Dermis blood vessel endothelial cell (primary cell): ENCODE measurements around the gene TTLL12. TPM values are rescaled to one million over a fixed set of nuclear protein-coding genes. Genes with fewer than 3 reads are reported as not detected.
"Not testable (repeated sequence)": the region's sequence is repeated elsewhere in the genome, so short reads cannot be mapped to it uniquely, and the experiment has no call there.

ENCODE experiments used
- DNase-seq: peaks from one replicate; pipeline ENCODE4 v3.0.0; 2010
- total RNA-seq: library from RNA; depleted of rRNA; stranded (reverse); fragments of >200 nt; gene quantifications from 2 replicates; pipeline ENCODE4 v1.2.3, GENCODE V29; 2014

TTLL12 gene
- total RNA-seq, 1 donor from 2014 or later, result 29.4 TPM

DNA sequence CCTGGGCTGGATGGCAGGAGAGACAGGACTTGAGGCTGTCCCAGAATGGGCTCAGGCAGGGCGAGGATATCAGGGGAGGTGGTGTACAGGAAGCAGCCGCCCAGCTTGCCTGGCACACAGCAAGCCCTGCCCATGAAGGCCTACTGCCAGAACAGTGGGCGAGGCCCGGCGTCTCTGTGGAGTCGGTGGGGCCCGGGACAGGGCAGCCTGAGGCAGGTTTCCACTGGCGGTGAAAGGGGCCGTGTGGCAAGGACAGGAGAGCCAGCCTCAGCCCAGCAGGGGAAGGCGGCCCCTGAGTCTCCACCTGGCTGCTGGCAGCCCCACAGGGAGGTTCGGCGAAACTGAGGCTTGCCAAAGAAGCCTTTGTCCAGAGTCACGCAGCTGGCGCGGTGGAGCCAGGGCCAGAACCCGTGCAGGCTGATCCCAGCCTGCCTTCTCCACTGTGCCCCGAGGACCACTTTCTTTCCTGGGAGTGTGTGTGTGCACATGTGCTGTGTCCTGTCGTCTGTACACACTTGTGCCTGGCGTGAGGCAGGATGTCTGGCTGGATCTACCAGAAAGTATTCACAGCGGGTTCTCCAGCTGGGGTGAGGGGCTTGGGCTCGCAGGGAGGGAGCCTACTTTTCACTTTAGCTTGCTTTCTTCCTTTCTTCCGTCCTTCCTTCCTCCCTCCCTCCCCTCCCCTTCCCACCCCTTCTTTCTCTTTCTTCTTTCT is 34.4 kb downstream of the TTLL12 start:
- peak; percentile 64 for DNase-seq

DNA sequence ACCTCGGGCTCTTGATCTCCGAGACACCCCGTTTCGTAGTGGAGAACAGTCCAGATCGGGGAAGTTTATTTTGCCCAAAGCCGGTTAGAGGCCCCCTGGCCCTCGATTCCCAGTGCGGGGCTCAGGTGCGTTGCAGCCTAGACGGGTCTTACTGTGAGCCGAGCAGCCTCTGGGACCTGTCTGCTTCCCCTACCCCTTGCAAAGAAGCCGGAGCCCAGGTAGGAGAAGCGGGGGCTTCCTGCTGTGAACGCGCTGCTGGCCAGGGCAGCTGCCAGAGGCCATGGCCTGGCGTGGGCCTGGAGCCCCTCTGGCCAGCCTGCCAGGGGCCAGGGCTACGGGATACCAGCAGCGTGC is 35.0 kb downstream of the TTLL12 start:
- DNase-seq, result no peak

DNA sequence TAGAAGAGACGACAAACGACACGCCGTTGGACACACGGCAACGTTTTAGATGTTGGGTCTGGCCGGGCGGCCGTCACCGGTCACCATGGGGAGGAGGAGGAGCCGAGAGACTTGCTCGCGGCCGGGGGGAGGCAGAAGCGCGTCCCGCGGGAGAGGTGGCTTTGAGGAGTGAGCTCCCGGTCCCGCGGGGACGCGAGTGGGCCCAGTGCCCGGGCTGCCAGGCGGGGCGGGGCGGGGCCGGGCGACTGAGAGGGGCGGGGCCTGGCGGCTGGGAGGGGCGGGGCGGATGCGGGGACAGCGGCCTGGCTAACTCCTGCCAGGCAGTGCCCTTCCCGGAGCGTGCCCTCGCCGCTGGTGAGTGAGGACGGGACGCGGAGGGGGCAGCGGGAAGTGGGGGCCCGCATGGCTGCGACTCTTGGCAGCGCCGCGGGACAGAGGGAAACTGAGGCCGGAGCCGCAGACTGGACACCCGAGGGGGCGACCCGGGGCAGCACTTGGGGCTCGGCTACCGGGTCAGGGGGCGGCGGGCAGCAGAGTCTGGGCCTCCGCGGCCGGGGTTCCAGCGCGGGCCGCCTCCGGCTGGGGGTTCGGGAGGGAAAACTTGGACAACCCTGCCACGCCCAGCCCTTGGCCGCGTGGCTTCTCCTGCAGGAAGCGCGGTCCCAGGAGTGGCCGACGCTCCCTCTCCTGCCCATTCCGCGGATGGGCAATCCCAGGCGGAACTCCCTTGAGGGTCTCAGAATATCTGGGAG is 35.5 kb downstream of the TTLL12 start, which contains the start of gene TSPO:
TSS of gene TSPO (plus strand) at position 309 of the 752 bp plus-strand sequence. CDS start 7,680 bp downstream, outside the sequence.
- peak; percentile 55 for DNase-seq

DNA sequence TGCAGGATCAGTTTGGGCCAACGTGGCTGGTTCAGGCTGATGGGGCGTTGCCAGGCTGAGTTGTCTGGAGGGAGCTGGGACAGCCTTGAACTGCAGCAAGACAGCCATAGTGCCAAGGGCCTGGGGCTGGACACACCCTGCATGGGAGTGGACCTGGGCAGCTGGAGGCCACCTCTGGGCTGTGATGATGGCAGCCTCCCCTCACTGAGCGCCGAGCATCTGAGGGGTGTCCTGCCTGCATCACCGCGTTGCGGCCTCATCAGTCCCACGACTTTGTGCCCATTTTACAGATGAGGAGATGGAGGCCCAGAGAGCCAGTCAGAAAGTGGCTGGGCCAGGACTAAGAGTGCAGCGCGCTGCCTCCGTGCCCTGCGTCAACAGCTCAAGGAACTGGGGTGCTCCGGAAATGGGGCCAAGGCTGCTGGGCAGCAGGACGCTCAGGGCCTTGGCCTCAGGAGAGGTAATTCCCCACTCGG is 36.2 kb downstream of the TTLL12 start:
- no peak for DNase-seq

DNA sequence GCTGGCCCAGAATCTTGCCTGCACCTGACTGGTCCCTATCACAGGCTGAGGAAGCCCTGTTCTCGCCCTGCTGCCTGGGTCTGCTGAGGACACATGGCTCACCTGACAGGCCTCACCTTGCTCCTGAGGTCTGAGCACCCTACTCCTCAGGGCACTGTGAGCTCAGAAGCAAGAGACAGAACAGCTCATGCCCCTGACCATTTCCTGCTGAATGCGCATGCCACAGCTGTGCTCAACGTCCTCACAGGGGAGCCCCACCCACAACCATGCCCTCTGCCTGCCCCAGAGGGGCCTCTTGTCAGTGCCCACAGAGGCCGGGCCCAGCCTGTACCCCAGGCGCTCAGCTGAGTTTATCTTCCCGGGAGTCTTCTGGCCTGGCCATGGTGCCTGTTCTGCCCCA is 38.4 kb downstream of the TTLL12 start:
- DNase-seq, result no peak

DNA sequence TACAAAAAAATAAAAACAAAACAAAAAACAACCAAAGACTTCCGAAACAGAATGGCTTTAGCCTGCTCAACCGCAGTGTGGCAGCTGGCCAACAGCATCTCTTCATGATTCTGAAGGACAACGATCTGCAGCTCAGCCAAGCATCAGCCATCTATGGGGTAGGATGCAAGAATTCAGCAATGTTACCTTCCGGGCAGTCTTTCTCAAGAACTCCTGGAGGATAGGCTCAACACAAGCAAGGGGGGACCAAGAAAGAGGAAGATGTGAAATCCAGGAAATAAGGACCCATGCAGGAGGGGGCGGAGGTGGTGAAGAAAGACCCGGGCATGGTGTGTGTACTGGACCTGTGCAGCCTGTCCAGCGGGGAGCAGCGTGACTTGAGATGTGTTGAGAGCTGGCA is 39.1 kb downstream of the TTLL12 start:
- DNase-seq, result no peak

DNA sequence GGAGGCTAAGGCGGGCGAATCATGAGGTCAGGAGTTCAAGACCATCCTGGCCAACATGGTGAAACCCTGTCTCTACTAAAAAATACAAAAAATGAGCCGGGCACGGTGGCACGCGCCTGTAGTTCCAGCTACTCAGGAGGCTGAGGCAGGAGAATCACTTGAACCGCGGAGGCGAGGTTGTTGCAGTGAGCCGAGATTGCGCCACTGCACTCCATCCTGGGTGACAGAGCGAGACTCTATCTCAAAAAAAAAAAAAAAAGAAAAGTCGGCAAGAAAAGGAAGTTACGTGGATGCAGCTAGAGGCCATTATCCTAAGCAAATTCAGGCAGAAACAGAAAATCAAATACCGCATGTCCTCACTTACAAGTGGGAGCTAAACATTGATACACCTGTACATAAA is 40.6 kb downstream of the TTLL12 start:
- DNase-seq, result not testable (repeated sequence)

DNA sequence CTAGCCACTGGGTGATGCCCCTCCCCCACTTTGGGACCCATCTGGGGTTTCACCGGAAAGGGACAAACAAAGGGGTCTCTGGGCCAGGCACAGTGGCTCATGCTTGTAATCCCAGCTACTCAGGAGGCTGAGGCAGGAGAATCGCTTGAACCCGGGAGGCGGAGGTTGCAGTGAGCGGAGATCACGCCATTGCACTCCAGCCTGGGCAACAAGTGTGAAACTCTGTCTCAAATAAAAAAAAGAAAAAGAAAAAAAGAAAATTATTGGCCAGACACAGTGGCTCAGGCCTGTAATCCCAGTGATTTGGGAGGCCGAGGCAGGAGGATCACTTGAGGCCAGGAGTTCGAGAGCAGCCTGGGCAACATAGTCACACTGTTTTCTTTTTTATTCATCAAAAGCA is 41.6 kb downstream of the TTLL12 start:
- DNase-seq, result not testable (repeated sequence)

DNA sequence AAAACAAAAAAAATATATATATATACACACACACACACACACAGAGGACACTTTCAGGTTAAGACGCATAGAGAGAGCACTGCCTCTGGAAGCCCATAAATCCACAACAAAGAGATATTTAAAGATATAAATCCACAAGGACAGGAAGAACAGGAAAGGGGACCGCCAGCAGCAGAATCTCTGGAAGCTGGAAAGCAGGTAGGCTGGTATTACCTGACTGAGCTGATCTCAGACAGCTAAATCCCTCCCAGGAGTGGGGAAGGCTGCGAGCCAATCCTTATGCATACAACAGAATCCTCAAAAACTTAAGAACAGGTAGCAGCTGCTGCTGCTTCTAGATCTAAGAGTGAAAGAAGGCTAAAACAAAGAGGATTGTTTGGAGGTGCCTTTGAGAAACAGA is 42.0 kb downstream of the TTLL12 start:
- DNase-seq, result no peak

DNA sequence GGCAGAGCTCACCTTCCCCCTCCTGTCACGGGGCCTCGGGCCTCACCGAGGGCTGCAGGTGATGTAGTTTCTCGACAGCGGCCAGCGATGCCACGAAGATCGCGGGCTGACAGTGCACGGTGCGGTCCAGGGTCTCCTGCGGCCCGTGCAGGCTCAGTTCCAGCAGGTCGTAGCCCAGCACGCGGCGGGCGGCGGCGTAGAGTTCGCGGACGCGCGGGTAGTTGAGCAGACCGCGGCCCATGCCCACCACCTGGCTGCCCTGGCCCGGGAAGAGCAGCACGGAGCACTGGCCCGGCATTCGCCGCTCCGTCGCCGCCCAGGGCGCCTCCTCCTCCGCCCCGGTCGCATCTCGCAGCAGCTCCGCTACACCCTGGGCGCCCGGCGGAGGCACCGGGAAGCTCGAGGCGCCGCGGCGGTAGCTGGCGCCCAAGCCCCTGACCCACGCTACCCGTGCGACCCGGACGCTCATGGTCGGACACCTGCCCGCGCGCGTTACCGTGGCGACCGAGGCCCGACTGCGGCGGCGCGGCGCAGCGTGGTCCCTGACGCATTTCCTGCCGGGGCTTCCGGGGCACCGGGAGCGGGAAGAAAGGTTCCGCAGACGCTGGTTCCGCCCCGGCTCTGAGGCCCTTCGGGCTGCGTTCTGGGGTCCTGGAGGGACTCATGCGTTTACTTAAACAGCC is 43.9 kb downstream of the TTLL12 start, which contains the start of gene MCAT:
TSS of gene MCAT (minus strand) at position 519 of the 683 bp plus-strand sequence. CDS start at position 469, 50 bp downstream.
- DNase-seq, result peak; percentile 49

DNA sequence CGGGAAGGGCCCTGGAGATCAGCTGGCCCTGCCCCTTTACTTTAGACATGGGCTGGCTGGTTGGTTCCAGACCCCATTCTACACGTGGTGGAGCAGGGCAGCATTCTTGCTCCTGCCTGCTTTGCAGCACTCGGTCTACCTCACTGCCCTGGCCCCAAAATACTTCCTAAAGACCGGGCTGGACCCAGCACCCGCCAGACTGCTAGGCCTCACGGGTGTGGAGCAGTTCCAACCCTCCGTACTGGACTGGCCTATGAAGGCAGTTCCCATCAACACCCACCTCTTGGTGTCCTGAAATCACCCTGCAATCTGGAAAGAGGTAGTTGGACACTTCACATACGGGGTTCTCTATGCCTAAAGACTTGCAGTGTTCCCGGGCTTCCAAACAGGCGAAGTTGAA is 50.1 kb downstream of the TTLL12 start:
- DNase-seq, result no peak

DNA sequence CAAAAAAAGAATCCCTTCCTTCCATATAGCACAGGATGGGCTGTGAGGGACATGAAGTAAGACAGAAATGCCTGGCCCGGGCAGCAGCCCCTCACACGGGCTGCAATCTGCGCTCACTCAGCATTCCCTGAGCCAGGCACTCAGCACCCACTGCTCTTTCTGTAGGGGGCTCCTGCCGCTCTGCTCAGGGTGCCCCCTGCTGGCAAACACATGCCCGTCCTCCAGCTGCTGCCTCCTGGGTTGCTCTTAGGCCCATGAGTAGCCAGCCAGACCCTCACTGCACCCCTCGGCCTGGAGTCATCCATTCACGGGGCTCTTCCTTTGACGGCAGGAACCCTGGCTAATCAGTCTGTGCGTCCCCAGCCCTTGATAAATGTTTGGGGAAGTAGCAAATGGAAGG is 50.7 kb downstream of the TTLL12 start:
- DNase-seq, result peak; percentile 76

DNA sequence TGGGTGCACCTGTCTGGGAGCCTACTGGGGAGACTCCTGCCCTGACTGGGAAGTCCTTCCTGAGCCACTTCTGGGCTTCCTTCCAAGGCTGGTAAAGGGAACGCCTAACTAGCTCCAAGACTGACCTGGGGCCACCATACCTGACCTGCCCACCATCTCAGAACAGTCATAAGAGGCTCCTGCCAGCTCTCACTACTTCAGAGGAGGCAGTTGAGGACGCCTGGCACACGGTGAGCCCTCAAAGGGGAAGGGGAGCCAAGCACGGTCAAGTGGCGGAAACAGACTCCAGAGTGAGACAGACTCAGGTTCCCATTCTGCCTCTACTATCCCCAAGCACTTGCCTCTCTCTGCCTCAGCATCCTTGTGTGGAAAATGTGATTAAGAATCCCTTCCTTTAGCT is 51.4 kb downstream of the TTLL12 start:
- no peak for DNase-seq

DNA sequence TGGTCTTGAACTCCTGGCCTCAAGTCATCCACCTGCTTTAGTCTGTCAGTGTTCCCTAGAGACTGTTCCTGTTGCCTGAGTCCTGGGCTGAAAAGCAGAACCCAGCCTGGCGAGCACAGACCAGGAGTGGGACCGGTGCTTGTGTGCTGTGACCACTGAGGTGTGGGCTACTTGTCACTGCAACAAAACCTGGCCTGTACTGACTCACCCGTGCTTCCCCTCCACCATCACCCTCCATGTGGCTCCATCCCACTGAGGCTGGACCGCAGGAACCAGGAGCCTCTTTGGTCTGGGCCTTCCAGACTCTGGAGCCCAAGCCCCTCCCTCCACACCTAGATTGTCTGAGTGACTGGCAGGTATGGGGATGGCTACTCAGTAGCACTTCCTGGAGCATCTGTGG is 52.4 kb downstream of the TTLL12 start:
- DNase-seq, result no peak

DNA sequence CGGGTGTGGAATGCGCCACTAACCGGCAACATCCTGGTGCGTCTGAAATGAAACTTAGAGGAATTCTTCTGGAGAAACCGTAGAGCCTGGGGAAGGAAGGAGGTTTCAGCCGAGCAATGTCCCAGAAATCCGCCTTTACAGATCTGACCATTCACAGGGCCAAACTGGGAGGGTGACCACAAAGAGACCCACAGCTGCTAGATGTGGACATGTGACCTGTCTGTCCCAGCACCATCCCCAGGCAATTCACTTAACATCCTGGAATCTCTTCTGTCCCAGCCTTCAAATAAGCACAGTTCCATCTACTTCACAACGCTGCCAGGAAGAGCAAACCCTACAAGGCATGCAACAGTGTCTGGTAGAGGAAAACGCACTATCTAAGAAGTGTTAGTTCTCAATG is 53.5 kb downstream of the TTLL12 start:
- no peak for DNase-seq

DNA sequence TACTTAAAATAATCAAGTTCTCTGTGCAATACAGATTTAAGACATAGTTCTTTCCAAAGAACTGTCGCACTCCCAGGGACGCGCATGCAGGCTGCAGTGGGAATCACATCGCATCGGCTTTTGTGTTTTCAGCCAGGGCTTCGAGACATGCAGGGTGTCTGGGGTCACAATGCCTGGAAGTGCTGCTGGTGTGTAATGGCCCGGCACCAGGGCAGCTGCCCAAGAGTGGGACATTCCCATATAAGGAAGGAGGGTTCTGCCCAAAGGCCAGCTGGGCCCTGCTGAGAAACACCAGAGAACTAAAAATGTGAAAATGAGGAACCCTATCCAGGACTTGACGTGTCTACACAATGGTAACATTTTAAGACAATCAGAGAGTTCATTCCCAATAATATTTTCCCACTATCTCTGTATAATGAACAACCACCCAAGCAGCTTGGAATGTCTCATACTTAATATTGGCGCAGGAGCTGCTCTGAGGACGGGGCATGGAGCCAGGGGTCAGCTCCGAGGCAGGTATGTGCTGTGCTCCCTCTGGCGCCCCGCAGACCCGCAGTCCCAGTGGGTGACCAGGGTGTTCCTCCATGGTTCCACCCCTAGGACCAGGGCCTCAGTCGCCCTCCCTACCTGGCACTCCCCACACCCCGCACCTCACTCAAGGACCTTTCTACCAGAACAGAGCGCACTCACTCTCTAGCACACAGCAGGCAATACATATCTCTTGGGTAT is 55.0 kb downstream of the TTLL12 start:
- peak; percentile 57 for DNase-seq

DNA sequence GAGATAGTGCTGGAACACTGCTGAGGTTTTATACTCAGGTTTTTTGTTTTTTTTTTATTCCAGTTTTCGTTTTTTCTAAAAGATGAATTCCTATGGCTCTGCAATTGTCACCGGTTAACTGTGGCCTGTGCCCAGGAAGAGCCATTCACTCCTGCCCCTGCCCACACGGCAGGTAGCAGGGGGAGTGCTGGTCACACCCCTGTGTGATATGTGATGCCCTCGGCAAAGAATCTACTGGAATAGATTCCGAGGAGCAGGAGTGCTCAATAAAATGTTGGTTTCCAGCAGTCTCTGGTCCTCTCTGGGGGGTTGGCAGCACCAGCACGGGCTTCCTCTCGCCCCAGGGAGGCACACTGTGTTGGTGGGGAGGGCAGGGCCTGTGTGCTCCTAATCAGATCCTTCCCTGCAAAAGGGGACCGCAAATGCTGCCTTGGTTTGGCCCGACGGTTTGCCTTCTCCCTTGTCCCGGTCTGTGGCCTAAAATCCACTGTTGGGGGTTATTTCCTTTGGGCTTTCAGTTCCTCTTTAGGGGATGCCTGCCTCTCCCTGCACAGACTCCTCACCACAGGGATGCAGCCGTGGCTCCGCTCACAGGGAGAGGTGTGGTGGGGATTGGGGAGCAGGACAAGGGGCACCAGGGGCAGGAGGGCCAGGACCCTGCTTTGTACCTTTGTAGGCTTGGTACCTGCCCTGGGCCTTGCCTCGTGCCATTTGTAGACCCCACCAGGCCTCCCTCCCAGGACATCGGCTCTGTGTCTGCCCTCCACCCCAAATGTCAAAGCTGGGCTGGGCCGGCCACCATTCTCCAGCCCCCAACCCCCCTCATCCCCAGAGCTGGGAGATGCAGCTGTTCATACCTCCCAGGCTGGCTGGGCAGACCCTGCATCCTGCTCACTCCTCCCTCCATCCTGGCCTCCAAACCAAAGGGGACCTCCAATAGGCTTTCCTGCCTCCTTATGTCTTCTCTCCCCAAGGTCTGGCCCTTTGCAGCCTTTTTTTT is 57.2 kb downstream of the TTLL12 start:
- no peak for DNase-seq

DNA sequence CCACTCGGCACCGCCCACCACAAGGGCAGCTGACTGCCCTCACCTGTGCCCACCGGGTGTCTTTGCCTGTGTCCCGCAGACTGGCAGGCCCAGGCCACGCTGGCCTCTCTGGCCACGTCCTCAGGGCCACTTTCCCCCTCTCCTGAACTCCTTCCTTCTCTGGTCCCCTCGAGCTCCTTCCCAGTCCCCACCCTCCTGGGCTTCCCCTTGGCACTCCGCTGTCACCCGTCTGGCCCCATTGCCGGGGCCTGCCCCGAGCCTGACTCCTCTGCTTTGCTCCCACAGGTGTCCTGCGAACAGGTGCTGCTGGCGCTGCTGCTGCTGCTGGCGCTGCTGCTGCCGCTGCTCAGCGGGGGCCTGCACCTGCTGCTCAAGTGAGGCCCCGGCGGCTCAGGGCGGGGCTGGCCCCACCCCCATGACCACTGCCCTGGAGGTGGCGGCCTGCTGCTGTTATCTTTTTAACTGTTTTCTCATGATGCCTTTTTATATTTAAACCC is 58.0 kb downstream of the TTLL12 start:
- DNase-seq, result no peak

DNA sequence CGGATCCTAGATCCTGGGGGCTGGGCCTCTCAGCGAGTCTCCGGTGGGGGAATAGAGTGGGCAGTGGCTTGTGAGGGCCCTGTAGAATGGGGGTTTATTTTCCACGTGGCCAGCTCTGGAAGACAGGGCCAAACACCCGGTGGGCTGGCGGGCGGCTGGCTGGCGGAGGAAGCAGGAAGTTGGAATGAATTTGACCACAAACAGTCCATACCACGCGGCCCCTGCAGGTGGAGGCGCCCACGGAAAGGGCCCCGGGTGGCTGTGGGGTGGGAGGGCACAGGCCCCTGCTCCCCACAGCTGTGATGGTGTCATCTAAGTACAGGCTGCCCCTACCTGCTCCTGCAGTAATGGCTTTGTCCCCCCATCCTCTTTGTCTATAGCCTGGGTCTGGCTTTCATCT is 58.8 kb downstream of the TTLL12 start:
- no peak for DNase-seq

DNA sequence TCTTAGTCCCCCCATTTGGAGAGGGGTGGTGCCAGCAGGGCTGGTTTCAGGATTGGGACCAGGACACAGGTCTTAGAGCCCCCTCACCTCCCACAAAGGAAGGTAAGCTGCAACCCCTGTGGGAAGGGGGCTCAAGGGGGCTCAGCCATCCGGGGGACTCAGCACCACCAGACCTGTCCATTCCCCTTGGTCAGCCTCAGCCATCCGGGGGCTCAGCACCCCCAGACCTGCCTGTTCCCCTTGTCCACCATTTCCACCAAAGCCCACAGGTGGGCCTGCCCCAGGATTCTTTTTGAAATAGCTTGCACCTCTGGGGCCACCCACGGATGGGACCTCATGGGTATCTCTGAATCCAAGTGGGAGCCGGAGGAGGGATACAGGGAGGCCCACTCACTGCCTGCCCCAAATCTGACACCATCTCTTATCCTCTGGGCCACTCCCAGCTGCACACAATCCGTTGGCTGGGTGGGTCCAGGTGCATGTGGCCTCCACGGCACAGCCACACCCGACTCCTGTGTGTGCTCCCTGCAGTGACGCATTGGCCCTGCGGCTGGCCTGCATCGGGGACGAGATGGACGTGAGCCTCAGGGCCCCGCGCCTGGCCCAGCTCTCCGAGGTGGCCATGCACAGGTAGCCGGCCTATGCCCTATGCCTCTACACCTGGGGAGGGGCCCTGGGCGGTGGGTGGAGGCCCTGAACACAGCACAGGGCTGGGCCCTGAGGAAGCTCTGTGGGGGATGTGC is 59.6 kb downstream of the TTLL12 start:
- no peak for DNase-seq
